Measurements from ENCODE around the gene TMEM222. TPM values are rescaled to one million over a fixed set of nuclear protein-coding genes. Genes with fewer than 3 reads are reported as not detected.

TMEM222 gene
- total RNA-seq, 1 donor from 2014 or later, result 43.5 TPM

- no peak for TF ChIP-seq CTCF (IDR thresholded peaks at IDR 0.05; ENCODE audit: unreplicated experiment)
- no peaks in the 10 kb centered on the region for H3K9me3 Mint-ChIP-seq (ENCODE audit: unreplicated experiment)
- H3K27me3 Mint-ChIP-seq (ENCODE audit: unreplicated experiment), result peaks cover 8% of the 10 kb centered on the region
- DNase-seq (ENCODE audit: low spot score), result no peak
- H3K27ac Mint-ChIP-seq (ENCODE audit: unreplicated experiment), result no peak overlapping the region
- H3K36me3 Mint-ChIP-seq (ENCODE audit: low read depth, unreplicated experiment), result peaks cover 14% of the 10 kb centered on the region
- H3K4me3 Mint-ChIP-seq (ENCODE audit: unreplicated experiment), result peak overlapping the region; percentile 47
- H3K4me1 Mint-ChIP-seq (ENCODE audit: unreplicated experiment), result no peaks in the 10 kb centered on the region
These were observed 31.2 kb downstream of the TMEM222 start for GRCh38 chr1:27353166-27353565.

GRCh38 chr1:27353629-27354028 lies 31.7 kb downstream of the TMEM222 start:
- no peaks in the 10 kb centered on the region for H3K4me1 Mint-ChIP-seq (ENCODE audit: unreplicated experiment)
- TF ChIP-seq CTCF (IDR thresholded peaks at IDR 0.05; ENCODE audit: unreplicated experiment), result no peak
- H3K9me3 Mint-ChIP-seq (ENCODE audit: unreplicated experiment), result no peaks in the 10 kb centered on the region
- peak overlapping the region; percentile 65 for H3K4me3 Mint-ChIP-seq (ENCODE audit: unreplicated experiment)
- peaks cover 14% of the 10 kb centered on the region for H3K36me3 Mint-ChIP-seq (ENCODE audit: low read depth, unreplicated experiment)
- peaks cover 7% of the 10 kb centered on the region for H3K27me3 Mint-ChIP-seq (ENCODE audit: unreplicated experiment)
- DNase-seq (ENCODE audit: low spot score), result no peak
- no peak overlapping the region for H3K27ac Mint-ChIP-seq (ENCODE audit: unreplicated experiment)

GRCh38 chr1:27355683-27356082 lies 33.7 kb downstream of the TMEM222 start:
- Mint-ChIP-seq H3K27me3 (ENCODE audit: unreplicated experiment) (peaks cover 12% of the 10 kb centered on the region), H3K4me3 (ENCODE audit: unreplicated experiment) (peak overlapping the region; percentile 15), H3K4me1 (ENCODE audit: unreplicated experiment) (peaks cover 4% of the 10 kb centered on the region), H3K36me3 (ENCODE audit: low read depth, unreplicated experiment) (peaks cover 21% of the 10 kb centered on the region), H3K9me3 (ENCODE audit: unreplicated experiment) (no peaks in the 10 kb centered on the region), H3K27ac (ENCODE audit: unreplicated experiment) (no peak overlapping the region)
- DNase-seq (ENCODE audit: low spot score), result no peak
- no peak for TF ChIP-seq CTCF (IDR thresholded peaks at IDR 0.05; ENCODE audit: unreplicated experiment)

- Mint-ChIP-seq H3K36me3 (ENCODE audit: low read depth, unreplicated experiment) (peaks cover 21% of the 10 kb centered on the region), H3K9me3 (ENCODE audit: unreplicated experiment) (no peaks in the 10 kb centered on the region), H3K4me1 (ENCODE audit: unreplicated experiment) (peaks cover 4% of the 10 kb centered on the region), H3K27me3 (ENCODE audit: unreplicated experiment) (peaks cover 12% of the 10 kb centered on the region), H3K27ac (ENCODE audit: unreplicated experiment) (no peak overlapping the region), H3K4me3 (ENCODE audit: unreplicated experiment) (no peak overlapping the region)
- no peak for TF ChIP-seq CTCF (IDR thresholded peaks at IDR 0.05; ENCODE audit: unreplicated experiment)
- no peak for DNase-seq (ENCODE audit: low spot score)
These were observed 34.3 kb downstream of the TMEM222 start for GRCh38 chr1:27356277-27356618.

GRCh38 chr1:27356619-27357280 lies 34.8 kb downstream of the TMEM222 start:
- no peak overlapping the region for H3K4me3 Mint-ChIP-seq (ENCODE audit: unreplicated experiment)
- H3K27ac Mint-ChIP-seq (ENCODE audit: unreplicated experiment), result no peak overlapping the region
- peaks cover 4% of the 10 kb centered on the region for H3K4me1 Mint-ChIP-seq (ENCODE audit: unreplicated experiment)
- TF ChIP-seq CTCF (IDR thresholded peaks at IDR 0.05; ENCODE audit: unreplicated experiment), result no peak
- peaks cover 21% of the 10 kb centered on the region for H3K36me3 Mint-ChIP-seq (ENCODE audit: low read depth, unreplicated experiment)
- peaks cover 11% of the 10 kb centered on the region for H3K27me3 Mint-ChIP-seq (ENCODE audit: unreplicated experiment)
- no peak for DNase-seq (ENCODE audit: low spot score)
- H3K9me3 Mint-ChIP-seq (ENCODE audit: unreplicated experiment), result no peaks in the 10 kb centered on the region

Measured in endothelial cell (in vitro differentiated cells).